ENCODE measurements around the gene GPR39.

Gene GPR39

DNA sequence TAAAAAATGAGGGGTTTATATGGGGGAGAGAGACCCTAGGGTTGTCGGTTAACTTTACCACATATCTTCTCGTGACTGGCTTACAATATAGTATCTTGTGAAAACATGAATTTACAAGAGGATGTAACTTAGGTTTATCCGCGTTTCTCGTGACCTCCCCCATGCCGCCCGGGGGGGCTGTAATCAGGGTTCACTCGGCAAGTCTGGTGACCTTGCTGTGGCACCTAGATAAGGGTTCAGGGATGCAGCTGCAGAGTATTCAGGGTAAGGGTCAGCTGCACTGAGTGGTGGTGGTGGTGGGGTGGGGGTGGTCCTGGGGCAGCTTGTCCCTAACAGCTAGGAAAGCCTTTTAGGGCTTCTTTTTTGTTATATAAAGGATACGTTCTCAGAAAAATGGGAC, 141.1 kb downstream of the GPR39 start:
- H3K9me3 ChIP-seq (ENCODE audit: control insufficient read depth in 2 of 2, low read length in 2 of 2): no peaks in the 10 kb centered on the region
- no peaks in the 10 kb centered on the region for H3K27me3 ChIP-seq (ENCODE audit: control insufficient read depth in 2 of 2, insufficient read depth in 2 of 2, low read length in 2 of 2)
- H3K36me3 ChIP-seq (ENCODE audit: control insufficient read depth in 2 of 2, insufficient read depth in 2 of 2, low read length in 2 of 2): no peaks in the 10 kb centered on the region
- H3K4me3 ChIP-seq (ENCODE audit: low read length in 2 of 2): no peak overlapping the region
- H3K4me1 ChIP-seq (ENCODE audit: control insufficient read depth in 2 of 2, insufficient read depth in 2 of 2, low read length in 2 of 2): no peaks in the 10 kb centered on the region
- H3K9ac ChIP-seq (ENCODE audit: low read depth in 1 of 2, low read length in 2 of 2): no peak overlapping the region
- no peak overlapping the region for H3K27ac ChIP-seq (ENCODE audit: low read depth in 2 of 2, low read length in 2 of 2)

GRCh38 chr2:132559326-132559725, 142.7 kb downstream of the GPR39 start:
- no peak overlapping the region for H3K4me3 ChIP-seq (ENCODE audit: low read length in 2 of 2)
- H3K27ac ChIP-seq (ENCODE audit: low read depth in 2 of 2, low read length in 2 of 2): no peak overlapping the region
- H3K9me3 ChIP-seq (ENCODE audit: control insufficient read depth in 2 of 2, low read length in 2 of 2): no peaks in the 10 kb centered on the region
- H3K9ac ChIP-seq (ENCODE audit: low read depth in 1 of 2, low read length in 2 of 2): no peak overlapping the region
- H3K4me1 ChIP-seq (ENCODE audit: control insufficient read depth in 2 of 2, insufficient read depth in 2 of 2, low read length in 2 of 2): no peaks in the 10 kb centered on the region
- H3K27me3 ChIP-seq (ENCODE audit: control insufficient read depth in 2 of 2, insufficient read depth in 2 of 2, low read length in 2 of 2): no peaks in the 10 kb centered on the region
- H3K36me3 ChIP-seq (ENCODE audit: control insufficient read depth in 2 of 2, insufficient read depth in 2 of 2, low read length in 2 of 2): no peaks in the 10 kb centered on the region

GRCh38 chr2:132559921-132560320, 143.3 kb downstream of the GPR39 start:
- Histone ChIP-seq H3K27ac (ENCODE audit: low read depth in 2 of 2, low read length in 2 of 2) (no peak overlapping the region), H3K27me3 (ENCODE audit: control insufficient read depth in 2 of 2, insufficient read depth in 2 of 2, low read length in 2 of 2) (no peaks in the 10 kb centered on the region), H3K36me3 (ENCODE audit: control insufficient read depth in 2 of 2, insufficient read depth in 2 of 2, low read length in 2 of 2) (no peaks in the 10 kb centered on the region), H3K9ac (ENCODE audit: low read depth in 1 of 2, low read length in 2 of 2) (no peak overlapping the region), H3K4me3 (ENCODE audit: low read length in 2 of 2) (no peak overlapping the region), H3K9me3 (ENCODE audit: control insufficient read depth in 2 of 2, low read length in 2 of 2) (no peaks in the 10 kb centered on the region), H3K4me1 (ENCODE audit: control insufficient read depth in 2 of 2, insufficient read depth in 2 of 2, low read length in 2 of 2) (no peaks in the 10 kb centered on the region)

- no peak overlapping the region for H3K4me3 ChIP-seq (ENCODE audit: low read length in 2 of 2)
- no peaks in the 10 kb centered on the region for H3K27me3 ChIP-seq (ENCODE audit: control insufficient read depth in 2 of 2, insufficient read depth in 2 of 2, low read length in 2 of 2)
These were observed 144.0 kb downstream of the GPR39 start for GRCh38 chr2:132560562-132560961.

DNA sequence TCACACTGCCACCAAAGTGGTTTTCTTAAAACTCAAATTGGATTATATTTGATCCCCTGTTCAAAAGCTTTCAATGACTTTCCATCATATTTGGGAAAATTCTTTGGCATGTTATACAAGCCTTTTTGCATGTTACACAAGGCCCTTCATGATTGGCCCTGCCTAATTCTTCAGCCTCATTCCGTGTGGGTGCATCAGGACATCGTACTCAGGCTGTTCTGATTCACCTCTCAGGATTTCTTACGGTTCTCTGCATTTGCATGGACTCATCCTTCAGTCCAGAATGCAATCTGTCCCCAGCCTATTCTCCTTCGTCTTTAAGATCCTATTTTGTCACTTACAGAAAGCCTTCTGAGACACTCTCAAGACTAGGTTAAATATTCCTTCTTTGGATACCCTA, 145.6 kb downstream of the GPR39 start:
- no peaks in the 10 kb centered on the region for H3K27me3 ChIP-seq (ENCODE audit: control insufficient read depth in 2 of 2, insufficient read depth in 2 of 2, low read length in 2 of 2)
- H3K9ac ChIP-seq (ENCODE audit: low read depth in 1 of 2, low read length in 2 of 2): no peak overlapping the region
- no peak overlapping the region for H3K4me3 ChIP-seq (ENCODE audit: low read length in 2 of 2)
- H3K4me1 ChIP-seq (ENCODE audit: control insufficient read depth in 2 of 2, insufficient read depth in 2 of 2, low read length in 2 of 2): no peaks in the 10 kb centered on the region
- no peaks in the 10 kb centered on the region for H3K9me3 ChIP-seq (ENCODE audit: control insufficient read depth in 2 of 2, low read length in 2 of 2)
- H3K36me3 ChIP-seq (ENCODE audit: control insufficient read depth in 2 of 2, insufficient read depth in 2 of 2, low read length in 2 of 2): no peaks in the 10 kb centered on the region
- H3K27ac ChIP-seq (ENCODE audit: low read depth in 2 of 2, low read length in 2 of 2): no peak overlapping the region

More at GRCh38 chr2:132560562-132560961, 144.0 kb downstream of the GPR39 start:
- H3K9me3 ChIP-seq (ENCODE audit: control insufficient read depth in 2 of 2, low read length in 2 of 2): no peaks in the 10 kb centered on the region
- H3K36me3 ChIP-seq (ENCODE audit: control insufficient read depth in 2 of 2, insufficient read depth in 2 of 2, low read length in 2 of 2): no peaks in the 10 kb centered on the region
- no peaks in the 10 kb centered on the region for H3K4me1 ChIP-seq (ENCODE audit: control insufficient read depth in 2 of 2, insufficient read depth in 2 of 2, low read length in 2 of 2)
- H3K27ac ChIP-seq (ENCODE audit: low read depth in 2 of 2, low read length in 2 of 2): no peak overlapping the region
- no peak overlapping the region for H3K9ac ChIP-seq (ENCODE audit: low read depth in 1 of 2, low read length in 2 of 2)

DNA sequence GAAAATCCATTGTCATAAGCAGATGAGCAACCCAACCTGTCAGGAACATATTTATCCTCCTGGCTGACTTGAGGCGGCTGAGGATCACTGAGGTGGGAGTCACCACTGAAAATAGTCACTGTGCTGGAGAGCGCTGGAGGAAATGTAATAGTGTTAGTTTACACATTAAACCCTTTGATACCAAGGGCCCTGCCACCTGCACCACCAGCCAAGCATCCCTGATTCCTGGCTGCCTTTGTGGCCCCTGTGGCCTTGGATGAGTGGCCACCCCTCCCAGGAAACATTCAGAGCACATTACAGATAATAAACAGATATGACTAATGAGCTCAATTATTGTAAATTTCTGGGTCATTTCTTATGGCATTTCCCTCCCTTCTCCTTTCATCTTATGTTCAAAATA, 147.5 kb downstream of the GPR39 start:
- H3K4me3 ChIP-seq (ENCODE audit: low read length in 2 of 2): no peak overlapping the region
- H3K27me3 ChIP-seq (ENCODE audit: control insufficient read depth in 2 of 2, insufficient read depth in 2 of 2, low read length in 2 of 2): no peaks in the 10 kb centered on the region
- H3K4me1 ChIP-seq (ENCODE audit: control insufficient read depth in 2 of 2, insufficient read depth in 2 of 2, low read length in 2 of 2): no peaks in the 10 kb centered on the region
- no peak overlapping the region for H3K9ac ChIP-seq (ENCODE audit: low read depth in 1 of 2, low read length in 2 of 2)
- H3K36me3 ChIP-seq (ENCODE audit: control insufficient read depth in 2 of 2, insufficient read depth in 2 of 2, low read length in 2 of 2): no peaks in the 10 kb centered on the region
- no peak overlapping the region for H3K27ac ChIP-seq (ENCODE audit: low read depth in 2 of 2, low read length in 2 of 2)
- no peaks in the 10 kb centered on the region for H3K9me3 ChIP-seq (ENCODE audit: control insufficient read depth in 2 of 2, low read length in 2 of 2)

DNA sequence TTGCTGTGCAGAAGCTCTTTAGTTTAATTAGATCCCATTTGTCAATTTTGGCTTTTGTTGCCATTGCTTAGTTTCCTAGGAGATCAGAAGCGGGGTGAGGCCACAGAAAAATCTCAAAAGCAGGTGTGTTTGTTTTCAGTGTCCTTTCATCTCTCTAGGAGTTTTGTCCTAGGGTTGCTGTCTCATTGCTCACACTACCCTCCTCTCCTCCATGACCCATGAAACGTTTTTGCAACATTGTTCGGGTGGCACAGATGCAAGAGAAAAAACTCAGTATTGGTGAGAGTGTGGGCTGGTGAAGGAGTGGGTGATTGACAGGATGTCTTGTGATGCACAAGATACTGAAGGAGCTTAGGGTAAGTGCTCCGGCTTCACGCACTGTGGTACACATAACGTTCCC, 149.8 kb downstream of the GPR39 start:
- Histone ChIP-seq H3K9ac (ENCODE audit: low read depth in 1 of 2, low read length in 2 of 2) (no peak overlapping the region), H3K27me3 (ENCODE audit: control insufficient read depth in 2 of 2, insufficient read depth in 2 of 2, low read length in 2 of 2) (no peaks in the 10 kb centered on the region), H3K4me3 (ENCODE audit: low read length in 2 of 2) (no peak overlapping the region), H3K4me1 (ENCODE audit: control insufficient read depth in 2 of 2, insufficient read depth in 2 of 2, low read length in 2 of 2) (no peaks in the 10 kb centered on the region), H3K27ac (ENCODE audit: low read depth in 2 of 2, low read length in 2 of 2) (no peak overlapping the region), H3K9me3 (ENCODE audit: control insufficient read depth in 2 of 2, low read length in 2 of 2) (no peaks in the 10 kb centered on the region), H3K36me3 (ENCODE audit: control insufficient read depth in 2 of 2, insufficient read depth in 2 of 2, low read length in 2 of 2) (no peaks in the 10 kb centered on the region)

GRCh38 chr2:132567682-132568081, 151.1 kb downstream of the GPR39 start:
- Histone ChIP-seq H3K27me3 (ENCODE audit: control insufficient read depth in 2 of 2, insufficient read depth in 2 of 2, low read length in 2 of 2) (no peaks in the 10 kb centered on the region), H3K9me3 (ENCODE audit: control insufficient read depth in 2 of 2, low read length in 2 of 2) (no peaks in the 10 kb centered on the region), H3K9ac (ENCODE audit: low read depth in 1 of 2, low read length in 2 of 2) (no peak overlapping the region), H3K36me3 (ENCODE audit: control insufficient read depth in 2 of 2, insufficient read depth in 2 of 2, low read length in 2 of 2) (no peaks in the 10 kb centered on the region), H3K27ac (ENCODE audit: low read depth in 2 of 2, low read length in 2 of 2) (no peak overlapping the region), H3K4me3 (ENCODE audit: low read length in 2 of 2) (no peak overlapping the region), H3K4me1 (ENCODE audit: control insufficient read depth in 2 of 2, insufficient read depth in 2 of 2, low read length in 2 of 2) (no peaks in the 10 kb centered on the region)

DNA sequence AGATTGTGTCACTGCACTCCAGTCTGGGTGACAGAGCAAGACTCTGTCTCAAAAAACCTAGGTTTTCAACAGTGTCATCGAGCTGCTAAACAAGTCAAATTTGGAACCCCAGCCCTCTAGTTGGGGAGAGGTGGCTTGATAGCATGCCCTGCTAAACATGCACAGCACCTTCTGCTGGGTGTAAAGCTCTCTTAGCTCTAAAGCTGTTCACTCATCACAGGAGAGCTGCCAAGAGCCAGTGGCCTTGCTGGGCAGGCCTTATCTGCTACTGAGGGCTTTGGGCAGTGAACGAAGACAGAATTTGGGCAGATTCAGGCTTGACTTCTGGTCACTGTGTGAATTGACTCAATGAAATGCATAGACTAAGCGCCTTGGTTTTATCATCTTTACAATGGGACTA, 152.1 kb downstream of the GPR39 start:
- Histone ChIP-seq H3K9ac (ENCODE audit: low read depth in 1 of 2, low read length in 2 of 2) (no peak overlapping the region), H3K9me3 (ENCODE audit: control insufficient read depth in 2 of 2, low read length in 2 of 2) (no peaks in the 10 kb centered on the region), H3K27me3 (ENCODE audit: control insufficient read depth in 2 of 2, insufficient read depth in 2 of 2, low read length in 2 of 2) (no peaks in the 10 kb centered on the region), H3K27ac (ENCODE audit: low read depth in 2 of 2, low read length in 2 of 2) (no peak overlapping the region), H3K36me3 (ENCODE audit: control insufficient read depth in 2 of 2, insufficient read depth in 2 of 2, low read length in 2 of 2) (no peaks in the 10 kb centered on the region), H3K4me3 (ENCODE audit: low read length in 2 of 2) (no peak overlapping the region), H3K4me1 (ENCODE audit: control insufficient read depth in 2 of 2, insufficient read depth in 2 of 2, low read length in 2 of 2) (no peaks in the 10 kb centered on the region)

DNA sequence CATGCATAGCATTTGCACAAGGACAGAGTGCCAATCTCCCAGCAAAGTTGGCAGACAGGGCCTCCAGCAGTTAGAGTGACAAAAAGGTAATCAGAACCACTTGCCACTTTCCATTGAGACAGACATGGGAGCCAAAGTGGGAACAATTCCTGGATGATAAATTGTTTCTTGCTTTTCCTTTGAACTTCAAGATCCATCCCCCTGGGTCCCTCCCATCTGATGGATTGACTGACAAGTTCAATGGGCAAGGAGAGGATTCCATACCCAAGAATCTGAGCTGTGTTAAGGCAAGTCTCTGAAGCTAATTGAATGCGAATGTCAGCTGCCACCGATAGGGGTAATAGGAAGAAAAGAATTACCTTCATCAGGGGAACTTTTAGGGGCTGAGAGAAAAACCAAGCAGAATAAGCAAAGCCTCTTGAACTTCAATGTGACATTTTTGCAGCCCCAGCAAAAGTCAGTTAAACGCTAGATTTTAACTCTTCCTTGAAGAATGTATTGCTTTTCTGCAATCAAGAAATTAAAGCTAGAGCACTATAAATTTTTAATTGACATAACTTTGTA, 156.9 kb downstream of the GPR39 start:
- H3K27me3 ChIP-seq (ENCODE audit: control insufficient read depth in 2 of 2, insufficient read depth in 2 of 2, low read length in 2 of 2): no peaks in the 10 kb centered on the region
- no peaks in the 10 kb centered on the region for H3K9me3 ChIP-seq (ENCODE audit: control insufficient read depth in 2 of 2, low read length in 2 of 2)
- H3K9ac ChIP-seq (ENCODE audit: low read depth in 1 of 2, low read length in 2 of 2): no peak overlapping the region
- no peaks in the 10 kb centered on the region for H3K36me3 ChIP-seq (ENCODE audit: control insufficient read depth in 2 of 2, insufficient read depth in 2 of 2, low read length in 2 of 2)
- H3K4me3 ChIP-seq (ENCODE audit: low read length in 2 of 2): no peak overlapping the region
- H3K4me1 ChIP-seq (ENCODE audit: control insufficient read depth in 2 of 2, insufficient read depth in 2 of 2, low read length in 2 of 2): no peaks in the 10 kb centered on the region
- no peak overlapping the region for H3K27ac ChIP-seq (ENCODE audit: low read depth in 2 of 2, low read length in 2 of 2)

GRCh38 chr2:132577686-132578085, 161.1 kb downstream of the GPR39 start:
- H3K36me3 ChIP-seq (ENCODE audit: control insufficient read depth in 2 of 2, insufficient read depth in 2 of 2, low read length in 2 of 2): no peaks in the 10 kb centered on the region
- no peak overlapping the region for H3K9ac ChIP-seq (ENCODE audit: low read depth in 1 of 2, low read length in 2 of 2)
- no peaks in the 10 kb centered on the region for H3K9me3 ChIP-seq (ENCODE audit: control insufficient read depth in 2 of 2, low read length in 2 of 2)
- no peak overlapping the region for H3K4me3 ChIP-seq (ENCODE audit: low read length in 2 of 2)
- no peaks in the 10 kb centered on the region for H3K27me3 ChIP-seq (ENCODE audit: control insufficient read depth in 2 of 2, insufficient read depth in 2 of 2, low read length in 2 of 2)
- no peak overlapping the region for H3K27ac ChIP-seq (ENCODE audit: low read depth in 2 of 2, low read length in 2 of 2)
- peaks cover 0 to 2% of the 10 kb centered on the region in 2 donors for H3K4me1 ChIP-seq (ENCODE audit: control insufficient read depth in 2 of 2, insufficient read depth in 2 of 2, low read length in 2 of 2)
